HepG2 (cell line): ENCODE measurements around the gene VDAC1. TPM values are rescaled to one million over a fixed set of nuclear protein-coding genes. Genes with fewer than 3 reads are reported as not detected.

ENCODE experiments used
- ARHGAP35 ChIP-seq: sonication (generic); formaldehyde crosslinking; IDR thresholded peaks from 2 replicates; pipeline ENCODE4 v1.9.0; 2022; ENCODE audit warnings: mild to moderate bottlenecking, inconsistent platforms, moderate library complexity, missing genetic modification reagents, borderline replicate concordance
- CBX2 ChIP-seq, 2 experiments: fragments of 200-600 bp in 1 of 2; sonication (generic); formaldehyde crosslinking in 1 of 2; IDR thresholded peaks; 2 replicates each; pipeline versions ENCODE4 v1.7.0 to v1.8.1; 2018 to 2022; ENCODE audit warnings: low read depth in 2 of 2, low read length in 1 of 2, mild to moderate bottlenecking in 1 of 2, missing genetic modification reagents in 1 of 2
- FOXK1 ChIP-seq: sonication (generic); formaldehyde crosslinking; IDR thresholded peaks from 2 replicates; pipeline ENCODE4 v1.4.0; 2020; ENCODE audit warnings: low read depth, missing genetic modification reagents, borderline replicate concordance
- HMG20A ChIP-seq: IDR thresholded peaks from 2 replicates; pipeline ENCODE4 v1.6.1; 2016; ENCODE audit warnings: borderline replicate concordance
- JDP2 ChIP-seq: sonication (generic); formaldehyde crosslinking; IDR thresholded peaks from 2 replicates; pipeline ENCODE4 v1.8.1; 2022; ENCODE audit warnings: missing genetic modification reagents, borderline replicate concordance
- MZF1 ChIP-seq: sonication (generic); formaldehyde crosslinking; IDR thresholded peaks from 2 replicates; pipeline ENCODE4 v1.8.1; 2023; ENCODE audit warnings: mild to moderate bottlenecking, missing genetic modification reagents, borderline replicate concordance
- RERE ChIP-seq: IDR thresholded peaks from 2 replicates; pipeline ENCODE4 v1.6.1; 2016; ENCODE audit warnings: low read depth, missing genetic modification reagents, missing compliant biosample characterization
- ZBTB8A ChIP-seq: sonication (generic); formaldehyde crosslinking; IDR thresholded peaks from 2 replicates; pipeline ENCODE4 v1.4.0; 2020; ENCODE audit warnings: mild to moderate bottlenecking, low read depth, missing genetic modification reagents, borderline replicate concordance
- ZNF598 ChIP-seq: sonication (generic); formaldehyde crosslinking; IDR thresholded peaks from 2 replicates; pipeline ENCODE4 v1.5.1; 2020; ENCODE audit warnings: mild to moderate bottlenecking, missing genetic modification reagents, borderline replicate concordance
- ZNF616 ChIP-seq: sonication (generic); formaldehyde crosslinking; IDR thresholded peaks from 2 replicates; pipeline ENCODE4 v1.5.0; 2020; ENCODE audit warnings: low read depth, mild to moderate bottlenecking, missing genetic modification reagents
- ZNF83 ChIP-seq: sonication (generic); formaldehyde crosslinking; IDR thresholded peaks from 2 replicates; pipeline ENCODE4 v1.4.0; 2020; ENCODE audit warnings: missing genetic modification reagents, mild to moderate bottlenecking, borderline replicate concordance
- ZSCAN9 ChIP-seq: IDR thresholded peaks from 2 replicates; pipeline ENCODE4 v1.6.1; 2016; ENCODE audit warnings: borderline replicate concordance
- polyA plus RNA-seq, 8 experiments: library from polyadenylated mRNA; depleted of rRNA in 3 of 8; stranded (reverse) in 7 of 8; unstranded in 1 of 8; fragments of >200 nt; fragmentation: Illumina TruSeq in 4 of 8; extraction: Trizol in 4 of 8; gene quantifications; 2 replicates each; pipeline versions ENCODE4 v1.2.1 to v1.2.3, GENCODE V29; 2011 to 2016; ENCODE audit warnings: low read depth in 4 of 8, missing spikeins in 1 of 8, mixed read lengths in 1 of 8; ENCODE audit not compliant: insufficient read depth in 1 of 8
- total RNA-seq, 5 experiments: library from RNA; depleted of rRNA; stranded (reverse); fragments of >200 nt; fragmentation: Illumina TruSeq; extraction: Trizol; gene quantifications; 2 replicates each; pipeline ENCODE4 v1.2.3, GENCODE V29; 2016; ENCODE audit warnings: low read depth in 1 of 5
- TF ChIP-seq, protein P1 (sequence below), 2 experiments: sonication (generic) in 1 of 2; formaldehyde crosslinking in 1 of 2; IDR thresholded peaks; 2 replicates each; pipeline versions ENCODE4 v1.5.1 to v1.6.1; 2011 to 2020; ENCODE audit warnings: borderline replicate concordance in 1 of 2, low read depth in 1 of 2, low read length in 1 of 2, mild to moderate bottlenecking in 1 of 2, missing genetic modification reagents in 1 of 2, moderate library complexity in 1 of 2
- TF ChIP-seq, protein P2 (sequence below): sonication (generic); formaldehyde crosslinking; IDR thresholded peaks from 2 replicates; pipeline ENCODE4 v1.9.0; 2021; ENCODE audit warnings: missing genetic modification reagents, borderline replicate concordance
- TF ChIP-seq, protein P3 (sequence below): sonication (generic); formaldehyde crosslinking; IDR thresholded peaks from 2 replicates; pipeline ENCODE4 v1.4.0; 2020; ENCODE audit warnings: missing genetic modification reagents

VDAC1 gene
- total and polyA plus RNA-seq, 2 of the 13 experiments (the other 11 are each of a cell fraction or from before 2014, with no cell fraction given), result 112 to 380 TPM

- TF ChIP-seq, protein P1, sequence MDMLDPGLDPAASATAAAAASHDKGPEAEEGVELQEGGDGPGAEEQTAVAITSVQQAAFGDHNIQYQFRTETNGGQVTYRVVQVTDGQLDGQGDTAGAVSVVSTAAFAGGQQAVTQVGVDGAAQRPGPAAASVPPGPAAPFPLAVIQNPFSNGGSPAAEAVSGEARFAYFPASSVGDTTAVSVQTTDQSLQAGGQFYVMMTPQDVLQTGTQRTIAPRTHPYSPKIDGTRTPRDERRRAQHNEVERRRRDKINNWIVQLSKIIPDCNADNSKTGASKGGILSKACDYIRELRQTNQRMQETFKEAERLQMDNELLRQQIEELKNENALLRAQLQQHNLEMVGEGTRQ (IDR thresholded peaks at IDR 0.05; ENCODE audit: low read depth, low read length), result no peak
- TF ChIP-seq, protein P1 (CRISPR knock-in tag; IDR thresholded peaks at IDR 0.05; ENCODE audit: borderline replicate concordance), result no peak
- no peak for TF ChIP-seq CBX2 (IDR thresholded peaks at IDR 0.05; ENCODE audit: low read depth, low read length)
- TF ChIP-seq CBX2 (CRISPR knock-in tag; IDR thresholded peaks at IDR 0.05; ENCODE audit: low read depth), result no peak
- TF ChIP-seq ZNF598, result peak; percentile 98
- TF ChIP-seq, protein P2, sequence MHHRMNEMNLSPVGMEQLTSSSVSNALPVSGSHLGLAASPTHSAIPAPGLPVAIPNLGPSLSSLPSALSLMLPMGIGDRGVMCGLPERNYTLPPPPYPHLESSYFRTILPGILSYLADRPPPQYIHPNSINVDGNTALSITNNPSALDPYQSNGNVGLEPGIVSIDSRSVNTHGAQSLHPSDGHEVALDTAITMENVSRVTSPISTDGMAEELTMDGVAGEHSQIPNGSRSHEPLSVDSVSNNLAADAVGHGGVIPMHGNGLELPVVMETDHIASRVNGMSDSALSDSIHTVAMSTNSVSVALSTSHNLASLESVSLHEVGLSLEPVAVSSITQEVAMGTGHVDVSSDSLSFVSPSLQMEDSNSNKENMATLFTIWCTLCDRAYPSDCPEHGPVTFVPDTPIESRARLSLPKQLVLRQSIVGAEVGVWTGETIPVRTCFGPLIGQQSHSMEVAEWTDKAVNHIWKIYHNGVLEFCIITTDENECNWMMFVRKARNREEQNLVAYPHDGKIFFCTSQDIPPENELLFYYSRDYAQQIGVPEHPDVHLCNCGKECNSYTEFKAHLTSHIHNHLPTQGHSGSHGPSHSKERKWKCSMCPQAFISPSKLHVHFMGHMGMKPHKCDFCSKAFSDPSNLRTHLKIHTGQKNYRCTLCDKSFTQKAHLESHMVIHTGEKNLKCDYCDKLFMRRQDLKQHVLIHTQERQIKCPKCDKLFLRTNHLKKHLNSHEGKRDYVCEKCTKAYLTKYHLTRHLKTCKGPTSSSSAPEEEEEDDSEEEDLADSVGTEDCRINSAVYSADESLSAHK (CRISPR knock-in tag), result no peak
- no peak for TF ChIP-seq MZF1 (CRISPR knock-in tag)
- TF ChIP-seq RERE (CRISPR knock-in tag), result no peak
- TF ChIP-seq FOXK1 (CRISPR knock-in tag), result peak; percentile 87
- peak; percentile 95 for TF ChIP-seq ARHGAP35
- 0 out of 2 replicates have a peak, but pooled peaks have one; percentile 24 for TF ChIP-seq HMG20A (CRISPR knock-in tag)
- TF ChIP-seq ZNF83 (CRISPR knock-in tag), result no peak; the same call in 1 of the 2 replicates
- TF ChIP-seq ZSCAN9 (CRISPR knock-in tag), result peak; percentile 54; the same call in 1 of the 2 replicates
- no peak for TF ChIP-seq ZNF616
- no peak for TF ChIP-seq ZBTB8A (CRISPR knock-in tag)
- TF ChIP-seq JDP2 (CRISPR knock-in tag), result no peak
- TF ChIP-seq, protein P3, sequence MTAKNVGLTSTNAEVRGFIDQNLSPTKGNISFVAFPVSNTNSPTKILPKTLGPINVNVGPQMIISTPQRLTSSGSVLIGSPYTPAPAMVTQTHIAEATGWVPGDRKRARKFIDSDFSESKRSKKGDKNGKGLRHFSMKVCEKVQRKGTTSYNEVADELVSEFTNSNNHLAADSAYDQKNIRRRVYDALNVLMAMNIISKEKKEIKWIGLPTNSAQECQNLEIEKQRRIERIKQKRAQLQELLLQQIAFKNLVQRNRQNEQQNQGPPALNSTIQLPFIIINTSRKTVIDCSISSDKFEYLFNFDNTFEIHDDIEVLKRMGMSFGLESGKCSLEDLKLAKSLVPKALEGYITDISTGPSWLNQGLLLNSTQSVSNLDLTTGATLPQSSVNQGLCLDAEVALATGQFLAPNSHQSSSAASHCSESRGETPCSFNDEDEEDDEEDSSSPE, result no peak
Measured at GRCh38 chr5:133968204-133968980, 36.4 kb downstream of the VDAC1 start, which contains the start of gene C5orf15 (continued).
